Measurements from ENCODE around the gene MAST4. TPM values are rescaled to one million over a fixed set of nuclear protein-coding genes. Genes with fewer than 3 reads are reported as not detected.

Gene MAST4
- total and polyA plus RNA-seq, 12 donors = 29.6 to 93.3 (median 76.6) TPM

DNA sequence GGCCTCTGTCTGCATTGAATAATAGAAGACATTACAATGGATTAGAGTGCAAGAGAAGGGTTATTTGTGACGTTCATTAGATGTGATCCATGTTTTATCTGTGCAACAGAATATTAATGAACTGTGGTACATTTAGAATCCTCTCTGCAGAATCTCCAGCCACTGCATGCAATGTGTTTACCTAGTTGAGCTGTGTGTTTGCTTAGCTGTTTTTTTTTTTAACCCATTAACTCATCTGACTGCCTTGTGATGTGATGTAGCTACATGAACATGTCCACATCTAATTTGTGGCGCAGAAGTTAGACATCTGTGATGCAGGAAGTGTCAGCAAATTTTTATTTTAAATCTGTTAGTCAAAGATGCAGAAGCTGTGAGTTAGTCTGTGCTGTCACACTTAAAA is 363.5 kb downstream of the MAST4 start:
- H3K27me3 ChIP-seq = no peaks in the 10 kb centered on the region
- ATAC-seq (peak in 3 of 8 donors; percentile 6 to 31 (median 16)), DNase-seq (no peak)
- H3K36me3 ChIP-seq = no peaks in the 10 kb centered on the region
- H3K9me3 ChIP-seq = no peaks in the 10 kb centered on the region
- H3K4me1 ChIP-seq = peaks cover 0 to 65% (median 38%) of the 10 kb centered on the region in 9 donors
- peak overlapping the region in 9 of 10 donors; percentile 19 to 80 (median 65) for H3K27ac ChIP-seq
- 38 to 43% methylated on average over 2 of the region's 2 CpGs for WGBS, 2 donors
- peak overlapping the region in 9 of 10 donors; percentile 21 to 56 (median 47) for H3K4me3 ChIP-seq
- intact Hi-C loops (cut with DNase I) = loop anchor here in 4 of 10 donors (5.0 to 10.0 kb wide), 3 partner anchors 67 to 145 kb away; no protein-coding TSS in a partner anchor
- TF ChIP-seq, protein P1, sequence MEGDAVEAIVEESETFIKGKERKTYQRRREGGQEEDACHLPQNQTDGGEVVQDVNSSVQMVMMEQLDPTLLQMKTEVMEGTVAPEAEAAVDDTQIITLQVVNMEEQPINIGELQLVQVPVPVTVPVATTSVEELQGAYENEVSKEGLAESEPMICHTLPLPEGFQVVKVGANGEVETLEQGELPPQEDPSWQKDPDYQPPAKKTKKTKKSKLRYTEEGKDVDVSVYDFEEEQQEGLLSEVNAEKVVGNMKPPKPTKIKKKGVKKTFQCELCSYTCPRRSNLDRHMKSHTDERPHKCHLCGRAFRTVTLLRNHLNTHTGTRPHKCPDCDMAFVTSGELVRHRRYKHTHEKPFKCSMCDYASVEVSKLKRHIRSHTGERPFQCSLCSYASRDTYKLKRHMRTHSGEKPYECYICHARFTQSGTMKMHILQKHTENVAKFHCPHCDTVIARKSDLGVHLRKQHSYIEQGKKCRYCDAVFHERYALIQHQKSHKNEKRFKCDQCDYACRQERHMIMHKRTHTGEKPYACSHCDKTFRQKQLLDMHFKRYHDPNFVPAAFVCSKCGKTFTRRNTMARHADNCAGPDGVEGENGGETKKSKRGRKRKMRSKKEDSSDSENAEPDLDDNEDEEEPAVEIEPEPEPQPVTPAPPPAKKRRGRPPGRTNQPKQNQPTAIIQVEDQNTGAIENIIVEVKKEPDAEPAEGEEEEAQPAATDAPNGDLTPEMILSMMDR (IDR thresholded peaks at IDR 0.05) = no peak

DNA sequence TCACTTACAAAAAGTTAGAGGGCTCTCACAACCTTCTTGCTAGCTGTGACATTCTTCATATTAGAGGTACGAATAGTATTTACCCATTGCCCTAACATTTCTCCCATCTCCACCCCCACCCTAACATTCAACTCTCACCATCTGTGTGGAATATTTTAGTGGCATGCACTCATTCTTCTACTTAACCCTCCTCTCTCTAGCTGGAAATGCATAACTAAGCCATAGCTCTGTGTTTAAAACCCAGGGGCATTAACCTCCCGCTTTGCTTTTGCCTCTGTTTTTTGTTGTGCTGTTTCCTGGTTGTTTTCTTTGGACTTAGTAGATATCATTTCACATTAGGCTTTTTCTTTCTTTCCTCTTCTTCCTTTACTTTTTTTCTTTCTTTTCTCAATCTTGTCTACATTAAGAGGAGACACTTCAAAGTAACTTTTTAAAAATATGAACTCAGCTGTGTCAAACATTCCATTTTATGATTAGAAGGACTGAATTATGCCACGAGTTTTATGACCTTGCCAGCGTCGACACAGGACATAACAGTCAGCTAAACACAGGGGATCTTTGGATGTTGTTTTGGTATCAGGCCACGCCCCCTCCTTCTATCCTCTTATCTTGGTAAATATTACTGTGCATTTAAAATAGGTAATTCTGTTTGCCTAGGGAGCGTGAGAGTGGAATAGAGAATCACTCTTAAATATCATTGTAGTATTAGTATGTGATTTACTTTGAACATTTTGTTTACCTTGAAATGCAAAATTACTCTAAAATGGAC is 364.4 kb downstream of the MAST4 start:
- Histone ChIP-seq H3K4me3 (peak overlapping the region in 8 of 10 donors; percentile 21 to 56 (median 50)), H3K36me3 (no peaks in the 10 kb centered on the region), H3K9me3 (no peaks in the 10 kb centered on the region), H3K4me1 (peaks cover 0 to 65% (median 38%) of the 10 kb centered on the region in 9 donors), H3K27ac (peak overlapping the region; percentile 29 to 80 (median 64)), H3K27me3 (no peaks in the 10 kb centered on the region)
- TF ChIP-seq, protein P1 (IDR thresholded peaks at IDR 0.05) = no peak
- intact Hi-C loops (cut with DNase I) = loop anchor here in 2 of 10 donors (5.0 to 10.0 kb wide), 2 partner anchors 133 to 146 kb away; no protein-coding TSS in a partner anchor
- ATAC-seq (peak in 2 of 8 donors; percentile 10 to 15), DNase-seq (no peak)
- 25 to 35% methylated on average over 7 of the region's 7 CpGs for WGBS, 2 donors

DNA sequence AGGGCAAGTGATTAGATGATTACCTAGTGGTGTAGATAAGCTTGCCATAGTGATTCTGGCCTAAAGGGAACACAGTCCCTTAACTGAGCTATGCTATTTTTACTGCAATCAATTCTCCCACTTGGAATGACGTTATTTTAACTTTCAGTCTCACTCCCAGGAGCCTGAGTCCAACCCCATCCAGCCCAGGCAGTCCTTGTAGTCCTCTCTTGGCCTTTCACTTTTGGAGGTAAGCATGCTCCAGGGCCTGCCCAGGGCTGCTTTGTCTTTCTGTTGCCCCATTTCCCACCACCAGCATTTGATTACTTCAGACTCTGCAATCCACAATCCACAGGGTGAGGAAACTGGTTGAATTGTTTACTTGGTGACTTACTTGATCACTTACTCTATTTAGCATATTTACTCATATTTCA is 367.4 kb downstream of the MAST4 start:
- H3K27ac ChIP-seq = peak overlapping the region in 7 of 10 donors; percentile 1 to 78 (median 42)
- ATAC-seq (peak; percentile 19 to 82 (median 50)), DNase-seq (peak; percentile 17 to 18)
- peaks cover 0 to 72% (median 34%) of the 10 kb centered on the region in 9 donors for H3K4me1 ChIP-seq
- H3K9me3 ChIP-seq = peaks cover 0 to 3% (median 0%) of the 10 kb centered on the region in 11 donors
- no peaks in the 10 kb centered on the region for H3K27me3 ChIP-seq
- H3K4me3 ChIP-seq = no peak overlapping the region
- TF ChIP-seq, protein P1 (IDR thresholded peaks at IDR 0.05) = no peak
- 24 to 30% methylated on average over 1 of the region's 1 CpG for WGBS, 2 donors
- no peaks in the 10 kb centered on the region for H3K36me3 ChIP-seq
- intact Hi-C loops (cut with DNase I) = loop anchor here in 2 of 10 donors (5.0 to 10.0 kb wide), 2 partner anchors 136 to 149 kb away; no protein-coding TSS in a partner anchor

DNA sequence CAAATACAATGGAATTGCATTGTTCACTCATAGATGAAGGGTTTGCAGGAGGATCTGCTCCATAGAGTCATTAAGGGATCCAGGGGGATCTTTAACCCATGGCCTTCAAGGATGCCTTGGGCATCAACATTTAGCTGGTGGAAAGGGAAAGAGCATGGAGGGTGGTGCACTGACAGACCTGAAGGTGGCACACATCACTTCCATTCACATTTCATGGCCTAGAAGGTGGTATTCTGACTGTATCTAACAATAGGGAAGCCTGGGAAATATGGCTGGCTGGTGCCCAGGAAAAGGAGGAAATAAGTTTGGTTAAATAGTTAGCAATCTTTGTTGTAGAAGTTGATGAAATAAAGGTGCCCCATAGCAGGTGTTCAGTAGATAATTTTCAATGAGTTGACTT is 370.2 kb downstream of the MAST4 start:
- Histone ChIP-seq H3K4me3 (no peak overlapping the region), H3K27me3 (no peaks in the 10 kb centered on the region), H3K27ac (no peak overlapping the region), H3K4me1 (peaks cover 0 to 62% (median 18%) of the 10 kb centered on the region in 9 donors), H3K36me3 (no peaks in the 10 kb centered on the region), H3K9me3 (peaks cover 0 to 3% (median 0%) of the 10 kb centered on the region in 11 donors)
- ATAC-seq (no peak), DNase-seq (no peak)
- TF ChIP-seq, protein P1 (IDR thresholded peaks at IDR 0.05) = no peak
- intact Hi-C loops (cut with DNase I) = loop anchor here in 1 of 10 donors (10.0 kb wide), 1 partner anchor 152 kb away; no protein-coding TSS in a partner anchor
